Body of pancreas (tissue), 4 donors: ENCODE results near the gene VPS4B. TPM values are rescaled to one million over a fixed set of nuclear protein-coding genes. Genes with fewer than 3 reads are reported as not detected.
A peak's percentile ranks its signal among the peaks of the same experiment; 100 is the strongest.
"Not testable (repeated sequence)": the region's sequence is repeated elsewhere in the genome, so short reads cannot be mapped to it uniquely, and the experiment has no call there.

ENCODE experiments used
- ATAC-seq: fragments of 150-250 bp; one replicate; pipeline ENCODE4 v1.9.1; 2016
- DNase-seq, 4 donors: peaks; one replicate each; pipeline ENCODE4 v3.0.0-alpha.2; 2019
- H3K27ac ChIP-seq, 4 donors: fragments of 200-600 bp; sonication (generic); 1 replicate in 3 of 4; 2 replicates in 1 of 4; pipeline versions ENCODE4 v1.5.1 to v1.6.1; 2016 to 2019; ENCODE audit warnings: mild to moderate bottlenecking in 1 of 4, mixed read lengths in 1 of 4, moderate library complexity in 1 of 4
- H3K27me3 ChIP-seq, 2 donors: fragments of 200-600 bp; sonication (generic); one replicate each; pipeline ENCODE4 v1.6.0; 2016; ENCODE audit warnings: mild to moderate bottlenecking in 1 of 2
- H3K36me3 ChIP-seq, 2 donors: fragments of 200-600 bp; sonication (generic); replicated peaks in 1 of 2; 2 replicates each; pipeline ENCODE4 v1.5.1; 2016; ENCODE audit warnings: low read depth in 2 of 2; ENCODE audit not compliant: insufficient read depth in 1 of 2
- H3K4me1 ChIP-seq: fragments of 200-600 bp; sonication (generic); one replicate; pipeline ENCODE4 v1.6.0; 2016
- H3K4me3 ChIP-seq, 2 donors: fragments of 200-600 bp; sonication (generic); 1 replicate in 1 of 2; 2 replicates in 1 of 2; pipeline ENCODE4 v1.5.1; 2016 to 2019
- H3K9me3 ChIP-seq, 3 donors: fragments of 200-600 bp; sonication (generic); 1 replicate in 2 of 3; 2 replicates in 1 of 3; pipeline ENCODE4 v1.5.1; 2016
- CTCF ChIP-seq, 7 experiments: fragments of 450-650 bp in 4 of 7; fragments of 200-600 bp in 3 of 7; sonication (generic) in 3 of 7; IDR thresholded peaks; one replicate each; pipeline ENCODE4 v1.5.1; 2016 to 2019; ENCODE audit warnings: antibody characterized with exemption in 7 of 7
- POLR2A ChIP-seq, 3 donors: fragments of 450-650 bp; IDR thresholded peaks; one replicate each; pipeline ENCODE4 v1.6.1; 2016; ENCODE audit warnings: antibody characterized with exemption in 3 of 3, mild to moderate bottlenecking in 2 of 3
- WGBS, 2 donors: methylation state at CpG; one replicate each; pipeline ENCODE4 v1.1.5; 2017; 5-methylcytosine and 5-hydroxymethylcytosine counted together
- intact Hi-C: fragments of 100-400 bp; cut with DNase I; formaldehyde crosslinking; loops from one replicate; pipeline ENCODE4 v1.15.1; 2023
- total RNA-seq, 2 donors: library from RNA; depleted of rRNA; stranded (reverse); fragments of >200 nt; gene quantifications; one replicate each; pipeline ENCODE4 v1.1.0, GENCODE V29; 2016

VPS4B gene
- total RNA-seq, 2 donors from 2014 or later, result 16.2 to 20.2 TPM

GRCh38 chr18:63366213-63367052 lies 55.8 kb downstream of the VPS4B start:
- no peaks in the 10 kb centered on the region for H3K27me3 ChIP-seq
- 0% methylated on average over 15 to 65 of the region's 65 CpGs for WGBS, 2 donors
- H3K4me3 ChIP-seq, result peak overlapping the region; percentile 76 to 97
- peaks cover 14% of the 10 kb centered on the region for H3K4me1 ChIP-seq
- H3K27ac ChIP-seq, result peak overlapping the region; percentile 90 to 99 (median 95)
- H3K36me3 ChIP-seq, result peaks cover 0 to 3% of the 10 kb centered on the region in 2 donors
- DNase-seq (peak; percentile 63 to 69 (median 68)), ATAC-seq (peak; percentile 52)
- no peaks in the 10 kb centered on the region for H3K9me3 ChIP-seq
- no peak for TF ChIP-seq CTCF (IDR thresholded peaks at IDR 0.05)
- TF ChIP-seq POLR2A (IDR thresholded peaks at IDR 0.05), result peak in 1 of 3 donors; percentile 42
- intact Hi-C loops, result no loop called here

- ATAC-seq (no peak), DNase-seq (no peak)
- no peaks in the 10 kb centered on the region for H3K9me3 ChIP-seq
Measured at GRCh38 chr18:63365876-63366212, 56.4 kb downstream of the VPS4B start.

GRCh38 chr18:63363951-63364350 lies 58.3 kb downstream of the VPS4B start:
- intact Hi-C loops, result no loop called here

More at GRCh38 chr18:63365876-63366212, 56.4 kb downstream of the VPS4B start:
- peaks cover 14% of the 10 kb centered on the region for H3K4me1 ChIP-seq
- TF ChIP-seq POLR2A (IDR thresholded peaks at IDR 0.05) (no peak), CTCF (IDR thresholded peaks at IDR 0.05) (no peak)
- WGBS, 2 donors, result 1% methylated on average over 12 of the region's 12 CpGs
- intact Hi-C loops, result no loop called here
- peaks cover 0 to 4% of the 10 kb centered on the region in 2 donors for H3K36me3 ChIP-seq
- H3K4me3 ChIP-seq, result peak overlapping the region; percentile 76 to 97
- H3K27ac ChIP-seq, result peak overlapping the region; percentile 3 to 99 (median 95)
- no peaks in the 10 kb centered on the region for H3K27me3 ChIP-seq

GRCh38 chr18:63363420-63363819 lies 58.9 kb downstream of the VPS4B start:
- H3K27ac ChIP-seq, H3K4me3 ChIP-seq, H3K9me3 ChIP-seq, DNase-seq, H3K36me3 ChIP-seq, ATAC-seq, intact Hi-C loops, H3K27me3 ChIP-seq: not testable (repeated sequence)
- no CpG with 5 or more reads among the region's 2 CpGs for WGBS, 2 donors
- H3K4me1 ChIP-seq, result peaks cover 14% of the 10 kb centered on the region

More at GRCh38 chr18:63363951-63364350, 58.3 kb downstream of the VPS4B start:
- TF ChIP-seq CTCF (IDR thresholded peaks at IDR 0.05) (no peak), POLR2A (IDR thresholded peaks at IDR 0.05) (no peak)
- no peak overlapping the region for H3K27ac ChIP-seq
- 69 to 79% methylated on average over 2 of the region's 2 CpGs for WGBS, 2 donors
- no peaks in the 10 kb centered on the region for H3K9me3 ChIP-seq
- no peak overlapping the region for H3K4me3 ChIP-seq
- peaks cover 14% of the 10 kb centered on the region for H3K4me1 ChIP-seq
- no peaks in the 10 kb centered on the region for H3K27me3 ChIP-seq
- peaks cover 0 to 10% of the 10 kb centered on the region in 2 donors for H3K36me3 ChIP-seq
- no peak for DNase-seq
- no peak for ATAC-seq

GRCh38 chr18:63356272-63356896 lies 65.9 kb downstream of the VPS4B start:
- 77 to 80% methylated on average over 7 of the region's 7 CpGs for WGBS, 2 donors
- H3K27ac ChIP-seq, result no peak overlapping the region
- intact Hi-C loops, result no loop called here

More at GRCh38 chr18:63356272-63356896, 65.9 kb downstream of the VPS4B start:
- no peaks in the 10 kb centered on the region for H3K27me3 ChIP-seq
- ATAC-seq (no peak), DNase-seq (no peak)
- no peaks in the 10 kb centered on the region for H3K4me1 ChIP-seq
- TF ChIP-seq CTCF (IDR thresholded peaks at IDR 0.05), result no peak
- no peak for TF ChIP-seq POLR2A (IDR thresholded peaks at IDR 0.05)
- no peak overlapping the region for H3K4me3 ChIP-seq
- H3K9me3 ChIP-seq, result no peaks in the 10 kb centered on the region
- H3K36me3 ChIP-seq, result peaks cover 0 to 31% of the 10 kb centered on the region in 2 donors
